Left ventricle myocardium inferior (tissue), 1 donor: Measurements from ENCODE around the gene MRM2. TPM values are rescaled to one million over a fixed set of nuclear protein-coding genes. Genes with fewer than 3 reads are reported as not detected.
"Not testable (repeated sequence)": the region's sequence is repeated elsewhere in the genome, so short reads cannot be mapped to it uniquely, and the experiment has no call there.

Experiments
- DNase-seq: peaks from one replicate; pipeline ENCODE4 v3.0.0-alpha.2; 2020
- H3K27ac ChIP-seq: fragments of 200-600 bp; replicated peaks from 2 replicates; pipeline ENCODE4 v1.8.0; 2021
- H3K27me3 ChIP-seq: fragments of 200-600 bp; 2 replicates; pipeline ENCODE4 v1.8.0; 2021; ENCODE audit warnings: low read depth
- H3K36me3 ChIP-seq: fragments of 200-600 bp; 2 replicates; pipeline ENCODE4 v1.8.0; 2021
- H3K4me1 ChIP-seq: fragments of 200-600 bp; 2 replicates; pipeline ENCODE4 v1.8.0; 2021
- H3K4me3 ChIP-seq: fragments of 200-600 bp; 2 replicates; pipeline ENCODE4 v1.8.0; 2021; ENCODE audit warnings: mild to moderate bottlenecking, moderate library complexity
- H3K9me3 ChIP-seq: fragments of 200-600 bp; replicated peaks from 2 replicates; pipeline ENCODE4 v1.8.0; 2021
- CTCF ChIP-seq: fragments of 200-600 bp; IDR thresholded peaks from 2 replicates; pipeline ENCODE4 v1.8.0; 2021; ENCODE audit warnings: antibody characterized with exemption, mild to moderate bottlenecking, borderline replicate concordance
- intact Hi-C: fragments of 100-400 bp; cut with micrococcal nuclease; formaldehyde crosslinking; loops from one replicate; pipeline ENCODE4 v1.11.0; 2022
- total RNA-seq: library from RNA; stranded (reverse); fragmentation: NEBNext Ultra II Directional; extraction: Animal tissue kit (Norgen Biotek cat#: 25700); gene quantifications from one replicate; pipeline ENCODE4 v1.2.1, GENCODE V29; 2021
- donor health status: DM: no; HTN: yes; CAD: no; lungs with severe emphysema.

Gene MRM2
- total RNA-seq, 1 donor from 2014 or later = 19.9 TPM

GRCh38 chr7:2272031-2272430 lies 30.0 kb upstream of the MRM2 start:
- Histone ChIP-seq H3K27ac (no peak overlapping the region), H3K36me3 (peaks cover 34% of the 10 kb centered on the region), H3K4me3 (no peak overlapping the region), H3K9me3 (no peaks in the 10 kb centered on the region), H3K27me3 (no peaks in the 10 kb centered on the region), H3K4me1 (peaks cover 18% of the 10 kb centered on the region)
- intact Hi-C loops = no loop called here
- no peak for DNase-seq
- no peak for TF ChIP-seq CTCF

GRCh38 chr7:2271273-2272026 lies 29.4 kb upstream of the MRM2 start:
- intact Hi-C loops = no loop called here
- H3K4me3 ChIP-seq = no peak overlapping the region
- H3K36me3 ChIP-seq = peaks cover 31% of the 10 kb centered on the region
- peaks cover 18% of the 10 kb centered on the region for H3K4me1 ChIP-seq
- no peak overlapping the region for H3K27ac ChIP-seq
- DNase-seq = no peak
- no peaks in the 10 kb centered on the region for H3K9me3 ChIP-seq
- no peaks in the 10 kb centered on the region for H3K27me3 ChIP-seq
- no peak for TF ChIP-seq CTCF

GRCh38 chr7:2270495-2270894 lies 28.5 kb upstream of the MRM2 start:
- no peak for DNase-seq
- H3K4me3 ChIP-seq = no peak overlapping the region
- H3K27ac ChIP-seq = no peak overlapping the region
- peaks cover 35% of the 10 kb centered on the region for H3K36me3 ChIP-seq
- no peak for TF ChIP-seq CTCF
- peaks cover 18% of the 10 kb centered on the region for H3K4me1 ChIP-seq
- no peaks in the 10 kb centered on the region for H3K27me3 ChIP-seq
- intact Hi-C loops = no loop called here
- H3K9me3 ChIP-seq = no peaks in the 10 kb centered on the region

GRCh38 chr7:2269991-2270460 lies 28.0 kb upstream of the MRM2 start:
- no peak overlapping the region for H3K4me3 ChIP-seq
- no peaks in the 10 kb centered on the region for H3K9me3 ChIP-seq
- intact Hi-C loops = no loop called here
- H3K27ac ChIP-seq = peak overlapping the region; percentile 56
- H3K36me3 ChIP-seq = peaks cover 35% of the 10 kb centered on the region
- H3K27me3 ChIP-seq = no peaks in the 10 kb centered on the region
- H3K4me1 ChIP-seq = peaks cover 18% of the 10 kb centered on the region
- no peak for TF ChIP-seq CTCF
- DNase-seq = no peak

- peak overlapping the region; percentile 56 for H3K27ac ChIP-seq
- intact Hi-C loops, H3K4me3 ChIP-seq, H3K9me3 ChIP-seq, H3K27me3 ChIP-seq, DNase-seq: not testable (repeated sequence)
- H3K4me1 ChIP-seq = peaks cover 18% of the 10 kb centered on the region
- peaks cover 29% of the 10 kb centered on the region for H3K36me3 ChIP-seq
Observed at GRCh38 chr7:2269089-2269990, 27.3 kb upstream of the MRM2 start.
